HL-60 (cell line): Measurements from ENCODE around the gene OR51Q1.

Source experiments
- DNase-seq, 2 experiments: peaks; one replicate each; pipeline ENCODE4 v3.0.0-alpha.2; 2010 to 2020; ENCODE audit warnings: low read depth in 1 of 2, low spot score in 1 of 2
- H3K27ac ChIP-seq: fragments of 250-450 bp; sonication (Bioruptor Pico); replicated peaks from 2 replicates; pipeline ENCODE4 v1.5.1; 2020; ENCODE audit warnings: mild to moderate bottlenecking, moderate library complexity
- H3K27me3 ChIP-seq: fragments of 250-450 bp; sonication (Bioruptor Pico); 2 replicates; pipeline ENCODE4 v1.5.1; 2021; ENCODE audit warnings: mild to moderate bottlenecking, moderate library complexity; ENCODE audit not compliant: insufficient read depth, poor library complexity, severe bottlenecking
- H3K4me3 ChIP-seq: replicated peaks from 2 replicates; pipeline ENCODE4 v1.5.1; 2011; ENCODE audit warnings: mild to moderate bottlenecking, control low read depth, low read length; ENCODE audit not compliant: insufficient read depth
- CTCF ChIP-seq: IDR thresholded peaks from one replicate; pipeline ENCODE4 v1.5.1; 2011; ENCODE audit warnings: low read length, control low read depth, inconsistent platforms; ENCODE audit not compliant: insufficient read depth
- GABPA ChIP-seq: IDR thresholded peaks from 2 replicates; pipeline ENCODE4 v1.6.1; 2012; ENCODE audit warnings: low read depth
- POLR2AphosphoS5 ChIP-seq: IDR thresholded peaks from 2 replicates; pipeline ENCODE4 v1.6.1; 2012; ENCODE audit warnings: low read depth
- REST ChIP-seq: IDR thresholded peaks from 2 replicates; pipeline ENCODE4 v1.6.1; 2012; ENCODE audit warnings: low read depth; ENCODE audit not compliant: insufficient replicate concordance
- SPI1 ChIP-seq: IDR thresholded peaks from 2 replicates; pipeline ENCODE4 v1.6.1; 2012; ENCODE audit warnings: low read depth, mild to moderate bottlenecking, borderline replicate concordance
- long read RNA-seq: library from polyadenylated mRNA; unstranded; transcript quantifications from one replicate; pipeline ENCODE4 v2.0.0, GENCODE V29; 2020

The OR51Q1 gene
- long read RNA-seq = 0 reads

GRCh38 chr11:5421811-5422210, at the start of gene OR51Q1:
TSS of gene OR51Q1 (plus strand) at chr11:5422111. CDS start at chr11:5422201, 90 bp downstream.
- no peak for TF ChIP-seq POLR2AphosphoS5
- no peak for TF ChIP-seq CTCF
- TF ChIP-seq GABPA = no peak
- TF ChIP-seq SPI1 = no peak
- no peak for TF ChIP-seq REST
- no peak within 1 kb of the TSS for H3K4me3 ChIP-seq
- no peak within 1 kb of the TSS for H3K27ac ChIP-seq
- no peaks in the 10 kb centered on the region for H3K27me3 ChIP-seq
- DNase-seq = no peak

- H3K4me3 ChIP-seq = no peak overlapping the region
- H3K27me3 ChIP-seq = no peaks in the 10 kb centered on the region
- TF ChIP-seq CTCF = peak; percentile 62
- TF ChIP-seq SPI1 = no peak
- DNase-seq = peak; percentile 15 to 41
- H3K27ac ChIP-seq = no peak overlapping the region
Measured at GRCh38 chr11:5380740-5381342, 41.1 kb upstream of the OR51Q1 start.

- H3K27me3 ChIP-seq = no peaks in the 10 kb centered on the region
- no peak within 1 kb of the TSS for H3K4me3 ChIP-seq
- no peak for DNase-seq
- H3K27ac ChIP-seq = no peak within 1 kb of the TSS
- no peak for TF ChIP-seq SPI1
- no peak for TF ChIP-seq CTCF
- no peak for TF ChIP-seq GABPA
- no peak for TF ChIP-seq REST
- TF ChIP-seq POLR2AphosphoS5 = no peak
Measured at GRCh38 chr11:5383576-5383975, 38.3 kb upstream of the OR51Q1 start, which contains the start of gene OR51M1. TSS of gene OR51M1 (plus strand) at chr11:5383812. CDS start at chr11:5389399, 5,587 bp downstream.

- H3K27ac ChIP-seq = no peak overlapping the region
- H3K4me3 ChIP-seq = no peak overlapping the region
- TF ChIP-seq GABPA (no peak), REST (no peak)
- H3K27me3 ChIP-seq = no peaks in the 10 kb centered on the region
- no peak for DNase-seq
Measured at GRCh38 chr11:5384335-5384734, 37.6 kb upstream of the OR51Q1 start.
